Limb (tissue), 2 donors: ENCODE measurements around the gene PLOD1.
A peak's percentile ranks its signal among the peaks of the same experiment; 100 is the strongest.
"Not testable (repeated sequence)": the region's sequence is repeated elsewhere in the genome, so short reads cannot be mapped to it uniquely, and the experiment has no call there.

ENCODE experiments used
- DNase-seq, 2 donors: peaks; one replicate each; pipeline ENCODE4 v3.0.0-alpha.2; 2016; ENCODE audit errors: extremely low spot score in 2 of 2

Gene PLOD1

DNA sequence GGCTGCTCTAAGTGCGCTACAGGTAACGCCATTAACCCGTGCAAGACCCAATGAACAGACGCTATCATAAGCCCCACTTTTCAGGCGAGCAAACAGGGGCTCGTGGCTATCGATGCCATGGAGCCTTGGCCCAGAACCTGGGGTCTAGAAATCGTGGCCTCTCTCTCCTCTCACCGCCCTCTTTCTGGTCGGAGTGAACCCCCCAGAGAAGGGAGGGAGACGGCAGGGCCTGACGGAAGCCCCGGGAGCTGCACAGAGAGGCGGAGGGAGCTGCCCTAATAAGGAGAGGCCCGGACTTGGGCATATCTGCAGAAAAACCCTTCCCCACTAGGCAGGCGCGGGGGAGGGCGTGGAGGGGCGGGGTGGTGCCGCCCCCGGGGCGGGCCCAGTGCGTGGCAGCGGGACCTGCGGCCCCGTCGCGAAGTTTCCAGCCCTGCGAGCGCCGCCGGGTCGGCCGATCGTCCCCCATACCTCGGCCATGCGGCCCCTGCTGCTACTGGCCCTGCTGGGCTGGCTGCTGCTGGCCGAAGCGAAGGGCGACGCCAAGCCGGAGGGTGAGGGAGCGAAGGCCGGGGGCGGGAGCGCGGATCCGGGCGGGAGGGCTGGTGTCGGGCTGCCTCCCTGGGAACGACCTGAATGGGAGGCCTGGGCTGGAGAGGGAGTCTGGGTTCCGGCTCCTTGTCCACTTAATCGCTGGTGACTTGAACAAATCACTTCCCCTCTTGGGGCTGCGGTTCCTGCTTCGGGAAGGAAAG is at the start of gene PLOD1:
Gene PLOD1, plus strand, starts transcription at position 416 of the 755 bp plus-strand sequence. Its CDS starts 63 bp downstream, at position 479.
- peak; percentile 92 to 93 for DNase-seq

DNA sequence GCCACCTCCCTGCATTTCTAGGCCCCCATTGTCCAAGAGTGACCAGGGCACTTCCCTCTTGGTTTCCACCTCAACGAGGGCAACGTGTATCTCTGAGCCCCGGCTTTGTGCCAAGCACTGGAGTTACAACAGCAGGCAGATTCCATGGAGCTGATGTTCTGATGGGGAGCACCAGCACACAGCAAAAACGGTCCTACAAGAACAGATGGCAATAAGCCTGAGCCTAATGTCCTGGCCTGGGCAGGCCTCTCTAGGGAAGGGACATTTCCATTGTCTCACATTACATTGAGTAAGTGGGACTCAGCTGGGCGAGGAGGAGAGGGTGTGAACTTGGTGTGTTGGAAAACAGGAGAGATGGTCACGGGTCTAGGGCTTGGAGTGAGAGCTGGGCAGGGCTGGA is 48.6 kb upstream of the PLOD1 start:
- no peak for DNase-seq

DNA sequence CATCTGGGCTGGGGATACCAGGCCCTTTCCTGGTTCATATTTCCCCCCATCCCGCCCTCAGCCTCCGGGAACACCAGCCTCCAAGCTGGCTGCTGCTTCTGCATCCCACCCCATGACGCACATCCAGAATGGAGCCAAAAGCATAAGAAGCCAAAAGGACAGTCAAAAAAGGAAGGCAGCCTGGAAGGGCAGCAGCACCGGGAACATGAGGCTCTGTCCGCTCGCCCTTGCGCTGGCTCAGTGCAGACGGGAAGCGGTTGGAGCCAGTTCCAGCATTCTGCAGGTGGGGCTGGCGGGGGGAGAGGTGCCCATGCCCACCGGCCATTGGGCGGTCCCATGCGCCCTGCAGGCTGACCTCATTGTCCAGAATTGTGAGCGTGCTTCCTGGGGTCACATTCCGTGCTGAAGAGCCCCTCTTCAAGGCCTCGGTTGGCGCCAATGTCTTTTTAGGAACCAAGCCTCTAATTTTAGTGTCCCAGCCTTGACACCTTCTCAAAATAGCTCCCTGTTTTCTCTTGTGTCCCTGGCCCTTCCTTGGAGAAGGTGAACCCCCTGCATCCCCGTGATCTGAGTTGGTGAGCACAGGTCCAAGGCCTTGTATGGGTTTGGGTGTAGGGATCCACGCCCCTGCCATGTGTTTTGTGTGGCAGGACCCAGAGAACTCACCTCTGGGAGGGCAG is 47.4 kb upstream of the PLOD1 start:
- DNase-seq = no peak

DNA sequence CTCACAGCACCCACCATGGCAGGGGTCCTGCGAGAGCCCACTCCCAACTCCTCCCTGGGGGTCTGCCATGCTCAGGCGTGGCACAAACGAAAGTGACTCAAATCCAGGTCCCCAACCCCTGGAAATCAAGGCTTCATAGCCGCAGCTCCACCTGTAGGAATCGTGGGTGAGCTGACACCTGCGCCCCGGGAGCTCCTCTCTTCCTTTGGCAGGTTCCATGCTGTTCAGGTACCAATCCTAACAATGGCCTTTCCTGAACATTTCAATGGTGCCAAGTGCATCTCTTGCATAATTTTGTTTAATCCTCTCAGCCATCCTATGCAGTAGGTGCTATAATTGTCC is 46.9 kb upstream of the PLOD1 start:
- no peak for DNase-seq

DNA sequence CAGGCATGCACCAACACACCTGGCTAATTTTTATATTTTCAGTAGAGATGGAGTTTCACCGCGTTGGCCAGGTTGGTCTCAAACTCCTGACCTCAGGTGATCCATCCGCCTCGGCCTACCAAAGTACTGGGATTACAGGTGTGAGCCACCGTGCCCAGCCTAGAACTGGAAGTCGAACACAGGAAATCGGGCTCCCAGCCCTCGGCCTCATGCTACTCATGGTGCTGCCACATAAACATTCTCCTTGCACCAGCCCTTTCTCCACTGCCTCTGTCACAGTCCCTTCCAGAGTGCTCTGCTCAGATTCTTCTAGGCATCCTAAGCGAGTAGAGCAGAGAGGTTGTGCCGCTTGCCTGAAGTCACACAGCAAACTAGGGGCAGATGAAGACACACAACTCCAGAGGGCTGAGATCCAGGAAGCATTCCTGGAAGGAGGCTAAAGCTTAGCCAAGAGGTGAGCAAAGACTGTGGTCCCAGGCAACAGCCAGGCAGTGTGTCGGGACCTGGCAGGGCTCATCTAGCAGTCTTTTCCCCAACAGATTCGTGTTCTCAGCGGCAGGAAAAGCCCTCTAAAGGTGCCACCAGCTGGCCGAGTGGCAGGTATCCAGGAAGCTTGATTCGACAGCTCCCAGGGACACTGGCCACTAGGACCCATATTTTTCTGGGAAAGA is 46.2 kb upstream of the PLOD1 start:
- no peak for DNase-seq

DNA sequence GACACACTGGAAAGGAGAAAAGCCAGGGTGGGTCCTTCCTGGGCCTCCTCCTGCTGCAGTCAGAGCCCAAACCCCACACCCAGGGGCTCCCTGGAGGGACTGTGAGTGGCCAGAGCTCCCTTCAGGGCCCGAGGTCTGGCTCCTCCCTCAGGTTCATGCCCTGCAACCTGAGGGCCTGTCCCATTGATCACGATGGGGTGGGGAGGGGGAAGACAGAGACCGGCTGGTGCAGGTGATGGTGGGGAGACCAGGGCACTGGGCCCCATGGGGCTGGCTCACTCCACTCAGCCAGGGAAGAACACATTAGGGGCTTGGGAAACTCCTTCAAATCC is 45.7 kb upstream of the PLOD1 start:
- DNase-seq = no peak

DNA sequence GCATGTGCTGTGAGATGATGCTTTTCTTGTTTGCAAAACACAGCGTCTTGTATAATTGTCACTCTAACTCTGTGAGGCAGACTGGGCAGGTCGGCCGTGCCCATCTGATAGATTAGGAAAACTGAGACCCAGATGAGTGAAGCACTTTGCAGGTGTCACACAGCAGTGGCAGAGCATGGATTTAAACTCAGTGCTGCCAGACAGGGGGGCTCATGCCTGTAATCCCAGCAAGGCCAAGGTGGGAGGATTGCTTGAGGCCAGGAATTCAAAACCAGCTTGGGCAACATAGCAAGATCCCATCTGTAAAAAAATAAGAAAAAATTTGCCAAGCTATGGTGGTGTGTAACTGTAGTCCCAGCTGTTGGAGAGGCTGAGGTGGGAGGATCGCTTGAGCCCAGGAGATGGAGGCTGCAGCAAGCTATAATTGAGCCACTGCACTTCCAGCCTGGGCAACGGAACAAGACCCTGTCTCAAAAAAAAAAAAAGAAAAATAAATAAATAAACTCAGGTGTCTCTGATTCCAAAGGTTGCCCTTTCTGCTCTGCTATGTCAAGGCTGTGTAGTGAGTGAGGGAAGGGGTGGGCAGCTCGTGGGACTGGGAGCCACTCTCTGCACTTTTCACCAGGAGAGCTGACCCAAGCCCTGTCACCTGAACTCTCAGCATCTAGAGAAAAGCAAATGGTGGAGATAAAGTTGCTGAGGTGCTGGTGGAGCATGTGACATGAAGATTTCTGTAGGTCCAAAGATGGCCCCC is 42.9 kb upstream of the PLOD1 start:
- DNase-seq = no peak

DNA sequence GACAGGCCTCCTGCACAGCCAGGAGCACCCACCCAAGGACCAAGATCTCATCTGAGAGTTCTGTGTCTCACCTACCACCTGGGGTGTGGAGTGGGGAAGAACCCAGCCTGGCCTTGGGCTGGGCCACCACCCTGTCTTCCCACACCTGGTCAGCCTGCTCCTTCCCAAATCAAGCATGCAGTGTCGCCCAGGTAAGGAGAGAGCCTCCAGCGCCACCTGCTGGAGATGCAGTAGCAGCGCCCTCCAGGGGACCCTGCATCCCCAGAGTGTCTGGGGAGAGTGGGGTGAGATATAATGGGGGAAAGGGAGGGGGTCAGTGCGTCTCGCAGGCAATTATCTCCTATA is 40.6 kb upstream of the PLOD1 start:
- peak in 1 of 2 donors; percentile 62 for DNase-seq

DNA sequence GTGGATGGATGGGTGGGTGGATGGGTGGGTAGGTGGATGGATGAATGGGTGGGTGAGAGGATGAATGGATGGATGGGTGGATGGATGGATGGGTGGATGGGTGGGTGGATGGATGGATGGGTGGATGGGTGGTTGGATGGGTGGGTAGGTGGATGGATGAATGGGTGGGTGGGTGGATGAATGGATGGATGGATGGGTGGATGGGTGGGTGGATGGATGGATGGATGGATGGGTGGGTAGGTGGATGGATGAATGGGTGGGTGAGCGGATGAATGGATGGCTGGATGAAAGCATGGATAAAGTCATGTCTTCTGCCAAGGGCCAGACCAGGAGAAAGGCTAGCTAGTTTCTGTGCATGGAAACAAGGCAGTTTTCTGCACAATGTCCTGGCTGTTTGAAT is 40.0 kb upstream of the PLOD1 start:
- DNase-seq = not testable (repeated sequence)

DNA sequence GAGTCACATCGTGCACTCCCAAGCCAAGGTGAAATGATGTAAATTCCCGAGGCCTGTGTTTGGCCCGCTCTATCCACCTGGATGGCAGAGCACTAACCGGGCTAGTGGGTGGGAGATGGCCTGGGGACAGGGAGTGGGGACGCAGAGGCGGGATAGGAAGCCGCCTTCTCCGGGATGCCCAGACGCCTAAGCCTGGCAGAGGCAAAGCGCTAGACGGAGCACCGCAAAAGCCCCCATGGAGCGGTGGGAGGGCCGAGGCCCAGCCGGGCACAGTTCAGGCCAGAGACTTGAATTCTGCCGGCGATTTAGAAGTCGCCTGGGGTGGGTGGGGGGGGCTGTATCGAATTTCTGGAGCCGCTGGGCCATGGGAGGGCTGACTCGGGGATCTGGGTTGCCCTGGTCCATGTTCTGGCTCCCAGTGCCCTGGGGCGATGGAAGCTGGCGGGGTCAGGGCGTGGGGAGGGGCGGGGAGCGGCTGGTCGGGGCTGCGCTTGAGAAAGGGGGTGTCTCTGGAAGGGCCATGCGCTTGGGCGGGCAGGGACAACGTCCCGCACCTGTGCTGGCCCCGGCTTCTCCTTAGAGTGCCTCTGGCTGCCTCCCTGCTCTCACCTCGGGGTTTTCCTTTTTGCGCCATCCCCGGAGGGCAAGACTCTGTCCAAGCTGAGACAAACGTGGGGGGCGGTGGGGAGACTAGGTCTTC is 36.3 kb upstream of the PLOD1 start:
- DNase-seq = no peak

DNA sequence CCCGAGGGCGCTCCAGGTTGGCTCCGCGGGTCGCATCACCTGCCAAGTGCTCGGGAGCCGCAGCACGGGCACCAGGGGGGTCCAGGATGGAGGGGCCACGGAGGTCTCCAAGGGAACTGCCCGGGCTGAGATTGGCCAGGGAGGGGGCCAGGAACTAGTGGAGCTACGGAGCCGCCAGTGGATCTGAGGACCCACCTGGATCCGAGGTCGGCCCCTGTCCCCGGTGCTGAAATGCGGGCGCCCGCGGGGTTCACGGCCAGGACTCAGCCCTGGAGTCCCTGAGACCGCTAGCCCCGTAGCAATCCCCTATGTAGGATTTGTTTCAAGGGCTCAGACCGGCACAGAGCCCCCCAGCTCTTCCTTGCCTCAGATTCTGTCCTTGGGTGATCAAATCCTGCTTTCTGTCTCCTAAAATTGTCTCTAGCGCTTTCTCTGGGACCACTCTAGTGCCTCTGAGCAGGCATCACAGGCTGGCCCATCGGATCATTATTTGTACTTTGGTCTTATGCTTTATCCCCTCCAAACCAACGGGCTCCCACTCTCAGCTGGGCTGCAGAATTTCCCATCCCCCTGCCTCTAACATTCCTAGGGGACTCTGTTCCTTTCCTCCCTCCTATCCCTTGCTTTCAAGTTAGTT is 35.6 kb upstream of the PLOD1 start:
- peak in 1 of 2 donors; percentile 58 for DNase-seq

DNA sequence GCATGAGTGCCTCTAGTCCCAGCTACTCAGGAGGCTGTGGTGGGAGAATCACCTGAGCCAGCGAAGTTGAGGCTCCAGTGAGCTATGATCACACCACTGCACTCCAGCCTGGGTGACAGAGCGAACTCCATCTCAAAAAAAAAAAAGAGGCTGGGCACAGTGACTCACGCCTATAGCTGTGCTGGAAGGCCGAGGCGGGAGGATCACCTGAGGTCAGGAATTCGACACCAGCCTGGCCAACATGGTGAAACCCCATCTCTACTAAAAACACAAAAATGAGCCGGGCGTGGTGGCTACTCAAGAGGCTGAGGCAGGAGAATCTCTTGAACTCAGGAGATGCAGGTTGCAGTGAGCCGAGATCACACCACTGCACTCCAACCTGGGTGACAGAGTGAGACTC is 33.1 kb upstream of the PLOD1 start:
- DNase-seq = not testable (repeated sequence)

DNA sequence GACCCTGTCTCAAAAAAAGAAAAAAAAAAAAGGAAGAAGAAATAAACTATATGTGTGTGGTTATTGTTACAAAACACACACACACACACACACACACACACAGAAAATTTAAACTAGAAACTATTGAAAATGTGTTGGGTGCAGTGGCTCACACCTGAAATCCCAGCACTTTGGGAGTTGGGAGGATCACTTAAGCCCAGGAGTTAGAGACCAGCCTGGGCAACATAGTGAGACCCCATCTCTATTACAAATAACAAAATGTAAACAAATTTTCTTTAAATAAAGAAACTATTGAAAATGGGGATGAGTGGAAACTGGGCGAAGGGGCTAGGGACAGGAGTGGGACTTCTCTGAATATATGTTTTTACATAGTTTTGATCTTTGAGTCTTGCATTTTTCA is 31.3 kb upstream of the PLOD1 start:
- no peak for DNase-seq

DNA sequence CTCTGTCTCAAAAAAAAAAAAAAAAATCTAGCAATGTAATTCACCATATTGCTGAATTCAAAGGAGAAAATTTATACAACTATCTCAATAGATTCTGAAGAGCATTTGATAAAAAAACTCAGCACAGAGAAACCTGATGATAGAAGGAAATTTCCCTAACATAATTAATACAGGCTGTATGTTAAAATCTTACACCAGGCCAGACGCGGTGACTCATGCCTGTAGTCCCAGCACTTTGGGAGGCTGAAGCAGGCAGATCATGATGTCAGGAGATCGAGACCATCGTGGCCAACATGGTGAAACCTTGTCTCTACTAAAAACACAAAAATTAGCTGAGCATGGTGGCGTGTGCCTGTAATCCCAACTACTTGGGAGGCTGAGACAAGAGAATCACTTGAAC is 30.4 kb upstream of the PLOD1 start:
- DNase-seq = not testable (repeated sequence)

DNA sequence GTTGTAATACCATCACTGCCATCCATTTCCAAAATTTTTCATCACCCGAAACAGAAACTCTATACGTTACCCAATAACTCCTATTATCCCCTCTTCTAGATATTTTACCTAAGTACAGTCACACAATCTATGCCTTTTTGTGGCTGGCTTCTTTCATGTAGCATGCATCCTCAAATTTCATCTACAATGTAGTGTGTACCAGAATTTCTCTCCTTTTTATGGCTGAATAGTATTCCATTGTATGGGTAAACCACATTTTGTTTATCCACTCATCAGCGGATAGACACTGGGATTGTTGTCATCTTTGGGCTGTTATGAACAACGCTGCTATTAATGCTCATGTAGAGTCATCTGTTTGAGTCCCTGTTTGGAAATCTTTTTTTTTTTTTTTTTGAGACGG is 29.5 kb upstream of the PLOD1 start:
- DNase-seq = no peak

DNA sequence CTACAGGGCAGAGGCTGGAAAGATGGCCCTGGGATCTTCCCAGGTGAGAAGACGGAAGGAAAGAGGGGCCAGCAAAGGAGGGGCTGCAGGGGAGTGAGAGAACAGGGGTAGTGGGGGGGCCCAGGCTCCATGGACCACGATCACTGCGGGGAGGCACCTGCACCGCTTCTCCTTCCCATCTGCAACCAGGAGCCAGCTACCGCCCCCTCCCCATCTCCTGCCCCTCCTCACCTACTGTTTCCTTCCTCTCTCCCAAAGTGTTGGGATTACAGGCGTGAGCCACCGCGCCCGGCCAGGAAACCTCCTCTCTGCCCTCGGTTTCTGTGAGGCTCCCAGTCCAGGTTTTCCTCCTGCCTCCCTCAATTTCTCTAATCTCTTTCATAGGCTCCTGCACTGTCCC is 27.6 kb upstream of the PLOD1 start:
- no peak for DNase-seq

DNA sequence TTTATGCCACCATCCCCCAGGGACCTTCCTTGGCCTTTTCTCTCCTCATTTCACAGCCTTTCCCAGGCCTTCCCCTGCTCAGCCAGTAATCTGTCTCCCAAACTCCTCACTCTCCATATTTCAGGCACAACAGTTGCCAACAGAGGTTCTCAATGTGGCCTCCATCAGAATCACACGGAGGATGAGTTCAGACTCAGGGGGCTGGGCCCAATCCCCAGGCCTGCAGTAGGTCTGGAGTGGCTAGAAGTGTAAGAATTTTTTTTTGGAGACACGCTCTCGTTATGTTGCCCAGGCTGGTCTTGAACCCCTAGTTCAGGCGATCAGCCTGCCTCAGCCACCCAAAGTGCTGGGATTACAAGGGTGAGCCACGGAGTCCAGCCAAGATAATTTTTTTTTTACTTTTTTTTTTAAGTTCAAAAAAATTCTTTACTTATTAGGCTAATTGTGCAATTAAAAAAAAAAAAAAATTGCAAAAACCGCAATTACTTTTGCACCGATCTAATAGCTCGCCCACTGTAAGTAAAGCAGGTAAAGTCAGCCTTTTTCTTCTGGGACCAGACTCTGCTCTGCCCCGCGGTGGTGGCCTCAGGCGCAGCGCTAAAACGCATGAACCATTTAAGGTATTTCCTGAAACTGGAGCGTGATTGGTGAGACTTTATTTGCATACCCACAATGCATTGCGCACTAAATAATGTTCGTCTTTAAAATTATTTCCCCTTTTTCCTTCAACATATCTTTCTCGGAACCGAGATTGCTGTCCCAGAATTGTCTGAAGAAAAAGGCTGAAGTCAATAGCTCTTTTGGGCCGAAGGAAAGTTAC is 27.0 kb upstream of the PLOD1 start:
- peak; percentile 98 for DNase-seq

DNA sequence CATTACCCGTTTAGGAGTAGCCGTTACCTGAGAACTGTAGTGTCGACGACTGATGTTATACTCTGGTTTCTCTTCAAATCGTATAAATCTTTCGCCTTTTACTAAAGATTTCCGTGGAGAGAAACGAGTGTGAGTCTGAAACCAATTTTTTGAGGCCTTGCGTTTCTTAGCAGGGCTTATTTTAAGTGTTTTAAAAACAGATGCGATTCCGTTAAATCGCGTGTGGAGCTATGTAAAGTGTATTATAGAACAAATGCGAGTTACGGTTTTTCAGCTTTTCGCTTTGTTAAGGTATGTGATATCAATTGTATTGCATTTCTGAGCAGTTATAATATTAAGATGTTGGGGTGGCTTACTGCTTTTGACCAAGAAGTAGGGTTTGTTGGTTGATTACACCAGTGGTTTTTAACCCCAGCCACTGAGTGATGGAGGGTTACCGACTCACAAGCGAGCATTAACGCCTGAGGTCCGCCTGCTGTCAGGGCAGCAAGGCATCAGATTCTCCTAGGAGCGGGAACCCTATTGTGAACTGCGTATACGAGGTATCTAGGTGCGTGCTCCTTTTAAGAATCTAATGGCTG is 26.3 kb upstream of the PLOD1 start:
- DNase-seq = peak in 1 of 2 donors; percentile 96

DNA sequence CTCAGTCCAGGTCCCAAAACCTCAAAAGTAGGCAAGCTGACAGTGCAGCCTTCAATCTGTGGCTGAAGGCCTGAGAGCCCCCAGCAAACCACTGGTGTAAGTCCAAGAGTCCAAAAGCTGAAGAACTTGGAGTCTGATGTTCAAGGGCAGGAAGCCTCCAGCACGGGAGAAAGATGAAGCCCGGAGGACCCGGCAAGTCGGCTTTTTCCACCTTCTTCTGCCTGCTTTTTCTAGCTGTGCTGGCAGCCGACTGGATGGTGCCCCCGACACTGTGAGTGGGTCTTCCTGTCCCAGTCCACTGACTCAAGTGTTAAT is 23.6 kb upstream of the PLOD1 start:
- not testable (repeated sequence) for DNase-seq

DNA sequence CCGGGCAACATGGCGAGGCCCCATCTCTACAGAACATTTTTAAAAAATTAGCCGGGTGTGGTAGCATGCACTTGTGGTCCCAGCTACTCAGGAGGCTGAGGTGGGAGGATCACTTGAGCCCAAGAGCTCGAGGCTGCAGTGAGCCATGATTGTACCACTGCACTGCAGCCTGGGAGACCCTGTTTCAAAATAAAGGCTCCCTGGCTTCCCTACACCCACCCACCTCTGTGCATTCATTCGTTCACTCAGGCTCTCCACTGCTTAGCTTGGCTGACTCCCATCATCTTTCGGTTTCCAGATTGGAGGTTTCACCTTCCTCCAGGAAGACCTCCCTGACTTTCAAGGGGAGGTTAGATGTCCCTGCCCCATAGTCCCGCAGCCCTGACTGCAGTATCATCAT is 22.5 kb upstream of the PLOD1 start:
- no peak for DNase-seq
